HL-60/S4 treated with phorbol 12-myristate 13-acetate at 8.2 ng/mL for 4 days and 3 days (cell line): ENCODE data around the gene MEF2A.
"Not testable (repeated sequence)": the region's sequence is repeated elsewhere in the genome, so short reads cannot be mapped to it uniquely, and the experiment has no call there.

Experiments used
- in situ Hi-C: fragments of 300-500 bp; cut with MboI; formaldehyde crosslinking; loops from 2 replicates; pipeline ENCODE4 v1.15.0; 2022; ENCODE audit warnings: low sequenced_read_pairs

MEF2A gene

GRCh38 chr15:99635145-99635544 is 69.4 kb downstream of the MEF2A start:
- in situ Hi-C loops = no loop called here

GRCh38 chr15:99635794-99636193 is 70.0 kb downstream of the MEF2A start:
- in situ Hi-C loops = no loop called here

GRCh38 chr15:99644913-99645542 is 79.2 kb downstream of the MEF2A start:
- in situ Hi-C loops = no loop called here

GRCh38 chr15:99645543-99645935 is 79.8 kb downstream of the MEF2A start:
- in situ Hi-C loops = no loop called here

- in situ Hi-C loops = no loop called here
Observed at GRCh38 chr15:99645951-99646350, 80.2 kb downstream of the MEF2A start.

- in situ Hi-C loops = no loop called here
Observed at GRCh38 chr15:99651023-99651807, 85.4 kb downstream of the MEF2A start.

GRCh38 chr15:99656205-99656604 is 90.4 kb downstream of the MEF2A start:
- in situ Hi-C loops = no loop called here

- in situ Hi-C loops = no loop called here
Observed at GRCh38 chr15:99657996-99658395, 92.2 kb downstream of the MEF2A start.

GRCh38 chr15:99662903-99663302 is 97.1 kb downstream of the MEF2A start:
- in situ Hi-C loops = no loop called here

GRCh38 chr15:99666073-99666472 is 100.3 kb downstream of the MEF2A start:
- in situ Hi-C loops = not testable (repeated sequence)

- in situ Hi-C loops = no loop called here
Observed at GRCh38 chr15:99668533-99669182, 102.9 kb downstream of the MEF2A start.

- in situ Hi-C loops = no loop called here
Observed at GRCh38 chr15:99669250-99669649, 103.5 kb downstream of the MEF2A start.

- in situ Hi-C loops = no loop called here
Observed at GRCh38 chr15:99671926-99672635, 106.3 kb downstream of the MEF2A start.

GRCh38 chr15:99673111-99673510 is 107.3 kb downstream of the MEF2A start:
- in situ Hi-C loops = no loop called here

GRCh38 chr15:99674279-99674678 is 108.5 kb downstream of the MEF2A start:
- in situ Hi-C loops = no loop called here

GRCh38 chr15:99677540-99678134 is 111.9 kb downstream of the MEF2A start:
- in situ Hi-C loops = no loop called here

GRCh38 chr15:99680276-99680675 is 114.5 kb downstream of the MEF2A start:
- in situ Hi-C loops = no loop called here

GRCh38 chr15:99681990-99682389 is 116.2 kb downstream of the MEF2A start:
- in situ Hi-C loops = no loop called here

- in situ Hi-C loops = no loop called here
Observed at GRCh38 chr15:99682455-99682854, 116.7 kb downstream of the MEF2A start.

GRCh38 chr15:99683000-99683670 is 117.4 kb downstream of the MEF2A start:
- in situ Hi-C loops = no loop called here
